Stomach (tissue), 4 donors: ENCODE measurements around the gene ADAMTS16.

Experiments
- POLR2A ChIP-seq, 4 donors: fragments of 450-650 bp; IDR thresholded peaks; one replicate each; pipeline ENCODE4 v1.6.1; 2016; ENCODE audit warnings: antibody characterized with exemption in 4 of 4, control low read depth in 2 of 4, mild to moderate bottlenecking in 1 of 4, moderate library complexity in 1 of 4
- TF ChIP-seq, protein P1 (sequence below), 7 experiments: fragments of 450-650 bp in 4 of 7; fragments of 200-600 bp in 3 of 7; sonication (generic) in 3 of 7; IDR thresholded peaks; one replicate each; pipeline ENCODE4 v1.5.1; 2016 to 2019; ENCODE audit warnings: antibody characterized with exemption in 7 of 7, control low read depth in 2 of 7, mild to moderate bottlenecking in 1 of 7

DNA sequence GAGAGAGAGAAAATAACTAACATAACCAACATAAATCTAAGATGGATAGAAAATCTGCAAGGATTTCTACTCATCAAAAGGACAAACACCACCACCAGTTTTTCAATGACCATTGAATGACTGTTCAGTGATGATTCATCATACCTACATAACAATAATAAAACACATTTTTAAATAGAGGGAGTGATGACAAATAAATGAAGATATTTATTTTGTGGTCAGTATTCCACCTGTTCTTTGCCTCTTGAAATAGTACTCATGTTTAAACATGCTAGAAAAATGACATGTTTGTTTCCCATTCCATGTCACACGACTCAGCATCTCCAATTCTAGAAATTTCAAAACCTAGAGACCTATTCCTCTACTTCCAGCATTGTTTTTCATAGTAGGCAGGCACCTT is 34.6 kb upstream of the ADAMTS16 start:
- no peak for TF ChIP-seq POLR2A (IDR thresholded peaks at IDR 0.05)
- TF ChIP-seq, protein P1, sequence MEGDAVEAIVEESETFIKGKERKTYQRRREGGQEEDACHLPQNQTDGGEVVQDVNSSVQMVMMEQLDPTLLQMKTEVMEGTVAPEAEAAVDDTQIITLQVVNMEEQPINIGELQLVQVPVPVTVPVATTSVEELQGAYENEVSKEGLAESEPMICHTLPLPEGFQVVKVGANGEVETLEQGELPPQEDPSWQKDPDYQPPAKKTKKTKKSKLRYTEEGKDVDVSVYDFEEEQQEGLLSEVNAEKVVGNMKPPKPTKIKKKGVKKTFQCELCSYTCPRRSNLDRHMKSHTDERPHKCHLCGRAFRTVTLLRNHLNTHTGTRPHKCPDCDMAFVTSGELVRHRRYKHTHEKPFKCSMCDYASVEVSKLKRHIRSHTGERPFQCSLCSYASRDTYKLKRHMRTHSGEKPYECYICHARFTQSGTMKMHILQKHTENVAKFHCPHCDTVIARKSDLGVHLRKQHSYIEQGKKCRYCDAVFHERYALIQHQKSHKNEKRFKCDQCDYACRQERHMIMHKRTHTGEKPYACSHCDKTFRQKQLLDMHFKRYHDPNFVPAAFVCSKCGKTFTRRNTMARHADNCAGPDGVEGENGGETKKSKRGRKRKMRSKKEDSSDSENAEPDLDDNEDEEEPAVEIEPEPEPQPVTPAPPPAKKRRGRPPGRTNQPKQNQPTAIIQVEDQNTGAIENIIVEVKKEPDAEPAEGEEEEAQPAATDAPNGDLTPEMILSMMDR (IDR thresholded peaks at IDR 0.05): no peak
